Large intestine (tissue), 3 donors: Measurements from ENCODE around the gene GNGT2. TPM values are rescaled to one million over a fixed set of nuclear protein-coding genes. Genes with fewer than 3 reads are reported as not detected.

Experiments used
- DNase-seq, 2 donors: peaks; one replicate each; pipeline versions ENCODE4 v3.0.0 to v3.0.0-alpha.2; 2013
- H3K27ac ChIP-seq: one replicate; pipeline ENCODE4 v1.5.1; 2013; ENCODE audit warnings: low read length
- H3K27me3 ChIP-seq: 2 replicates; pipeline ENCODE4 v1.6.1; 2013; ENCODE audit warnings: low read length; ENCODE audit not compliant: control insufficient read depth, insufficient read depth
- H3K36me3 ChIP-seq: 2 replicates; pipeline ENCODE4 v1.6.1; 2013; ENCODE audit warnings: low read length; ENCODE audit not compliant: control insufficient read depth, insufficient read depth
- H3K4me1 ChIP-seq: one replicate; pipeline ENCODE4 v1.6.1; 2013; ENCODE audit warnings: low read length; ENCODE audit not compliant: control insufficient read depth, insufficient read depth
- H3K4me3 ChIP-seq: one replicate; pipeline ENCODE4 v1.5.1; 2013; ENCODE audit warnings: low read length
- H3K9me3 ChIP-seq: one replicate; pipeline ENCODE4 v1.6.1; 2013; ENCODE audit warnings: mild to moderate bottlenecking, low read depth, low read length, moderate library complexity; ENCODE audit not compliant: control insufficient read depth
- WGBS: methylation state at CpG from one replicate; pipeline ENCODE4 v1.1.5; 2013; ENCODE audit warnings: low lambda C conversion rate; ENCODE audit not compliant: insufficient coverage; 5-methylcytosine and 5-hydroxymethylcytosine counted together
- polyA plus RNA-seq: library from polyadenylated mRNA; unstranded; fragments of 120-200 nt; gene quantifications from one replicate; pipeline ENCODE4 v1.2.1, GENCODE V29; 2013

The GNGT2 gene
- polyA plus RNA-seq, 1 donor: 4.2 TPM

GRCh38 chr17:49204516-49204915 lies 5.9 kb downstream of the GNGT2 start:
- Histone ChIP-seq H3K9me3 (no peaks in the 10 kb centered on the region), H3K4me3 (no peak overlapping the region), H3K36me3 (no peaks in the 10 kb centered on the region), H3K27ac (no peak overlapping the region), H3K27me3 (peaks cover 4% of the 10 kb centered on the region), H3K4me1 (no peaks in the 10 kb centered on the region)
- no peak for DNase-seq
- WGBS: no CpG with 5 or more reads among the region's 2 CpGs

GRCh38 chr17:49203796-49204195 lies 6.6 kb downstream of the GNGT2 start:
- no CpG with 5 or more reads among the region's 2 CpGs for WGBS
- Histone ChIP-seq H3K4me1 (no peaks in the 10 kb centered on the region), H3K4me3 (no peak overlapping the region), H3K9me3 (no peaks in the 10 kb centered on the region), H3K36me3 (no peaks in the 10 kb centered on the region), H3K27ac (no peak overlapping the region), H3K27me3 (peaks cover 4% of the 10 kb centered on the region)
- DNase-seq: no peak

GRCh38 chr17:49201481-49201927 lies 8.9 kb downstream of the GNGT2 start:
- Histone ChIP-seq H3K36me3 (no peaks in the 10 kb centered on the region), H3K4me3 (no peak overlapping the region), H3K27me3 (peaks cover 4% of the 10 kb centered on the region), H3K27ac (no peak overlapping the region), H3K9me3 (no peaks in the 10 kb centered on the region), H3K4me1 (no peaks in the 10 kb centered on the region)
- DNase-seq: no peak
- WGBS: 79% methylated on average over 3 of the region's 8 CpGs

- no CpG with 5 or more reads among the region's 13 CpGs for WGBS
- no peak for DNase-seq
Measured at GRCh38 chr17:49200423-49201083, 9.8 kb downstream of the GNGT2 start.

GRCh38 chr17:49198211-49198610 lies 12.2 kb downstream of the GNGT2 start:
- Histone ChIP-seq H3K4me3 (no peak overlapping the region), H3K27me3 (peaks cover 2% of the 10 kb centered on the region), H3K4me1 (no peaks in the 10 kb centered on the region), H3K36me3 (no peaks in the 10 kb centered on the region), H3K9me3 (no peaks in the 10 kb centered on the region), H3K27ac (no peak overlapping the region)
- no peak for DNase-seq
- no CpG with 5 or more reads among the region's 2 CpGs for WGBS

More at GRCh38 chr17:49200423-49201083, 9.8 kb downstream of the GNGT2 start:
- Histone ChIP-seq H3K27ac (no peak overlapping the region), H3K9me3 (no peaks in the 10 kb centered on the region), H3K27me3 (peaks cover 3% of the 10 kb centered on the region), H3K36me3 (no peaks in the 10 kb centered on the region), H3K4me3 (no peak overlapping the region), H3K4me1 (no peaks in the 10 kb centered on the region)

GRCh38 chr17:49197346-49197998 lies 12.9 kb downstream of the GNGT2 start:
- no peak overlapping the region for H3K4me3 ChIP-seq
- WGBS: 14% methylated on average over 1 of the region's 5 CpGs
- no peaks in the 10 kb centered on the region for H3K36me3 ChIP-seq
- H3K27me3 ChIP-seq: no peaks in the 10 kb centered on the region
- H3K27ac ChIP-seq: no peak overlapping the region
- DNase-seq: no peak
- H3K4me1 ChIP-seq: no peaks in the 10 kb centered on the region
- H3K9me3 ChIP-seq: no peaks in the 10 kb centered on the region

GRCh38 chr17:49196520-49196919 lies 13.9 kb downstream of the GNGT2 start:
- WGBS: 90% methylated on average over 2 of the region's 3 CpGs

GRCh38 chr17:49195751-49196150 lies 14.6 kb downstream of the GNGT2 start:
- Histone ChIP-seq H3K27me3 (no peaks in the 10 kb centered on the region), H3K4me1 (peaks cover 2% of the 10 kb centered on the region), H3K27ac (no peak overlapping the region), H3K36me3 (no peaks in the 10 kb centered on the region), H3K4me3 (no peak overlapping the region), H3K9me3 (no peaks in the 10 kb centered on the region)
- 57% methylated on average over 1 of the region's 4 CpGs for WGBS
- no peak for DNase-seq

More at GRCh38 chr17:49196520-49196919, 13.9 kb downstream of the GNGT2 start:
- Histone ChIP-seq H3K27ac (no peak overlapping the region), H3K4me1 (peaks cover 2% of the 10 kb centered on the region), H3K4me3 (no peak overlapping the region), H3K9me3 (no peaks in the 10 kb centered on the region), H3K36me3 (no peaks in the 10 kb centered on the region), H3K27me3 (no peaks in the 10 kb centered on the region)
- no peak for DNase-seq

- Histone ChIP-seq H3K4me1 (peaks cover 2% of the 10 kb centered on the region), H3K27ac (no peak overlapping the region), H3K9me3 (no peaks in the 10 kb centered on the region), H3K4me3 (no peak overlapping the region), H3K27me3 (no peaks in the 10 kb centered on the region), H3K36me3 (no peaks in the 10 kb centered on the region)
- DNase-seq: no peak
- no CpG with 5 or more reads among the region's 3 CpGs for WGBS
Measured at GRCh38 chr17:49194297-49194607, 16.1 kb downstream of the GNGT2 start.

- Histone ChIP-seq H3K27ac (peak overlapping the region; percentile 24), H3K4me3 (peak overlapping the region; percentile 68), H3K27me3 (no peaks in the 10 kb centered on the region), H3K9me3 (no peaks in the 10 kb centered on the region), H3K36me3 (no peaks in the 10 kb centered on the region), H3K4me1 (peaks cover 2% of the 10 kb centered on the region)
- DNase-seq: peak; percentile 50 to 78
- WGBS: no CpG with 5 or more reads among the region's 21 CpGs
Measured at GRCh38 chr17:49193513-49194296, 16.7 kb downstream of the GNGT2 start.
